ENCODE data around the gene SELENBP1. TPM values are rescaled to one million over a fixed set of nuclear protein-coding genes. Genes with fewer than 3 reads are reported as not detected.

SELENBP1 gene
- total RNA-seq, 1 donor from 2014 or later: 57.0 TPM

- Mint-ChIP-seq H3K36me3 (ENCODE audit: insufficient read depth) (peaks cover 8% of the 10 kb centered on the region), H3K27me3 (no peaks in the 10 kb centered on the region), H3K27ac (peak within 1 kb of the TSS; percentile 100), H3K4me3 (ENCODE audit: low read depth) (peak within 1 kb of the TSS; percentile 96), H3K4me1 (ENCODE audit: low read depth) (peaks cover 18% of the 10 kb centered on the region), H3K9me3 (ENCODE audit: low read depth) (no peaks in the 10 kb centered on the region)
- TF ChIP-seq, protein P1, sequence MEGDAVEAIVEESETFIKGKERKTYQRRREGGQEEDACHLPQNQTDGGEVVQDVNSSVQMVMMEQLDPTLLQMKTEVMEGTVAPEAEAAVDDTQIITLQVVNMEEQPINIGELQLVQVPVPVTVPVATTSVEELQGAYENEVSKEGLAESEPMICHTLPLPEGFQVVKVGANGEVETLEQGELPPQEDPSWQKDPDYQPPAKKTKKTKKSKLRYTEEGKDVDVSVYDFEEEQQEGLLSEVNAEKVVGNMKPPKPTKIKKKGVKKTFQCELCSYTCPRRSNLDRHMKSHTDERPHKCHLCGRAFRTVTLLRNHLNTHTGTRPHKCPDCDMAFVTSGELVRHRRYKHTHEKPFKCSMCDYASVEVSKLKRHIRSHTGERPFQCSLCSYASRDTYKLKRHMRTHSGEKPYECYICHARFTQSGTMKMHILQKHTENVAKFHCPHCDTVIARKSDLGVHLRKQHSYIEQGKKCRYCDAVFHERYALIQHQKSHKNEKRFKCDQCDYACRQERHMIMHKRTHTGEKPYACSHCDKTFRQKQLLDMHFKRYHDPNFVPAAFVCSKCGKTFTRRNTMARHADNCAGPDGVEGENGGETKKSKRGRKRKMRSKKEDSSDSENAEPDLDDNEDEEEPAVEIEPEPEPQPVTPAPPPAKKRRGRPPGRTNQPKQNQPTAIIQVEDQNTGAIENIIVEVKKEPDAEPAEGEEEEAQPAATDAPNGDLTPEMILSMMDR (IDR thresholded peaks at IDR 0.05; ENCODE audit: unreplicated experiment): no peak
- peak; percentile 77 for DNase-seq (ENCODE audit: low spot score, unreplicated experiment)
Measured at GRCh38 chr1:151327223-151327902, 45.1 kb downstream of the SELENBP1 start, which contains the start of gene PI4KB. Gene PI4KB (minus strand): TSS chr1:151327416. CDS start chr1:151316481, 10,935 bp downstream.

DNA sequence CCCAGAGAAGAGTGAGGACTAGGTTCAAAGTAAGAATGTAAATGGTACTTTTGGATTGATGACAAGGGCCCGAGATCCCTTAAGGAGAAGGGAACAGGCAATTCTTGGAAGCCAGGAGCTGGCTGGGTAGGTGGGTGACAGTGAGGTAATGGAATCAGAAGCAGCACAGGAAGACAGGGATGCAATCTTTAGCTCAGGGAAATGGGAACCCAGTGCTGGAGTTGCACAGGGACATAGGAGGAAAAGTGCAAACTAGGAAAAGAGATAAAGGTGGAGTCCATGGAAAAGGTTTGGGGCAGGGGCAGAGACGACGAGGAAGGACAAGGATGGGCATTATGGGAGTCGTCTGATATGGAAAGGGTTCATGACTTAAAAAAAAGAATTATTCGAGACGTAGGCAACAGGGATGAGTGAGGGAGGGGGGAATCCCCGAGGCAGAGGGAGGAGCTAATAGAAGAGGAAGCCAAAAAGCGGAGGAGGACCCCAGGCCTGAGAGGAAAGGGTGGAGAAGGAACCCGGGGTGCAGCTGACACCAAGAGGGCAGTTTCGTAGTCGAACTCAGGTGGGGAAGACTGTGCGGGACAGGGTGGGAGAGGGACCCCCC, 45.8 kb downstream of the SELENBP1 start:
- H3K27me3 Mint-ChIP-seq: no peaks in the 10 kb centered on the region
- TF ChIP-seq, protein P1 (IDR thresholded peaks at IDR 0.05; ENCODE audit: unreplicated experiment): no peak
- H3K4me1 Mint-ChIP-seq (ENCODE audit: low read depth): peaks cover 18% of the 10 kb centered on the region
- no peak for DNase-seq (ENCODE audit: low spot score, unreplicated experiment)
- H3K4me3 Mint-ChIP-seq (ENCODE audit: low read depth): peak overlapping the region; percentile 96
- H3K36me3 Mint-ChIP-seq (ENCODE audit: insufficient read depth): peaks cover 8% of the 10 kb centered on the region
- no peaks in the 10 kb centered on the region for H3K9me3 Mint-ChIP-seq (ENCODE audit: low read depth)
- H3K27ac Mint-ChIP-seq: peak overlapping the region; percentile 100

DNA sequence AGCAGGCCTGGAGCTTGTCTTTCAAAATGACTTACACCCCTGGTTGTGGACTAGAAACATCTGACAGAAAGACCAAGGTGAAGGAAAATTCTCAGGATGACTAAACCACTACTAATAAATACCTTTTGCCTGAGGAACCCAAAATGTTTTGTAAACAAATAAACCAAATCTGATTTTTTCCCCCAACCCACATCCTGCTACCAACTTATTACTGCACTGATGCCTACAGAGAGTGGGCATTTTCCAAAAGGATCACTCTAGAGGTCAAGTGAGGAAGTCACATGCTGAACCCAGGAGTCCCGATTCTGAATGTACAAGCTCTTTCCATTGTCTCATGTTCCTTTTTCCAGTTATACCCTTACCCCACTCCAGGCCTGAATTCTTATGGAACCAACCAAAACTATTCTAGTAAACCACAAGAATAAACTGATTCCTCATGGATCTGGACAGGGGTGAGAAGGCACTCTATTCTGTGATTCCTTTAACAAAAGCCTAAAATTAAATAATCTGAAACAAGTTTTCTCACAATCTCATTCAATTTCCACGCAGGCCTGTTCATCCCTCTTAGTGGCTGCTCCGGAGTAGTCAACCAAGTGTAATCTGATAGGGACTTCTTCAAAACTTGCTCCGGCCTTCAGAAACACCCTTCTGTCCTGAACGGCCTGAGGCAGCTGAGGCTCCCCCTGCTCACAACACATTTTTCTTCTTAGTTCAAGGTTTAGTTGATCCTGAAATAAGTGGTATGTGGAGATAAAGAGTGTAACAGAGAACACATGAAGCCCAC, 46.7 kb downstream of the SELENBP1 start:
- H3K9me3 Mint-ChIP-seq (ENCODE audit: low read depth): no peaks in the 10 kb centered on the region
- H3K4me3 Mint-ChIP-seq (ENCODE audit: low read depth): peak overlapping the region; percentile 96
- H3K4me1 Mint-ChIP-seq (ENCODE audit: low read depth): peaks cover 18% of the 10 kb centered on the region
- peaks cover 9% of the 10 kb centered on the region for H3K36me3 Mint-ChIP-seq (ENCODE audit: insufficient read depth)
- peak overlapping the region; percentile 100 for H3K27ac Mint-ChIP-seq
- H3K27me3 Mint-ChIP-seq: no peaks in the 10 kb centered on the region
- TF ChIP-seq, protein P1 (IDR thresholded peaks at IDR 0.05; ENCODE audit: unreplicated experiment): no peak
- no peak for DNase-seq (ENCODE audit: low spot score, unreplicated experiment)

- H3K27ac Mint-ChIP-seq: peak overlapping the region; percentile 74
- H3K4me3 Mint-ChIP-seq (ENCODE audit: low read depth): peak overlapping the region; percentile 47
- TF ChIP-seq, protein P1 (IDR thresholded peaks at IDR 0.05; ENCODE audit: unreplicated experiment): no peak
- peaks cover 11% of the 10 kb centered on the region for H3K36me3 Mint-ChIP-seq (ENCODE audit: insufficient read depth)
- no peaks in the 10 kb centered on the region for H3K9me3 Mint-ChIP-seq (ENCODE audit: low read depth)
- H3K4me1 Mint-ChIP-seq (ENCODE audit: low read depth): peaks cover 18% of the 10 kb centered on the region
- H3K27me3 Mint-ChIP-seq: no peaks in the 10 kb centered on the region
- DNase-seq (ENCODE audit: low spot score, unreplicated experiment): no peak
Measured at GRCh38 chr1:151325231-151325630, 47.3 kb downstream of the SELENBP1 start.

DNA sequence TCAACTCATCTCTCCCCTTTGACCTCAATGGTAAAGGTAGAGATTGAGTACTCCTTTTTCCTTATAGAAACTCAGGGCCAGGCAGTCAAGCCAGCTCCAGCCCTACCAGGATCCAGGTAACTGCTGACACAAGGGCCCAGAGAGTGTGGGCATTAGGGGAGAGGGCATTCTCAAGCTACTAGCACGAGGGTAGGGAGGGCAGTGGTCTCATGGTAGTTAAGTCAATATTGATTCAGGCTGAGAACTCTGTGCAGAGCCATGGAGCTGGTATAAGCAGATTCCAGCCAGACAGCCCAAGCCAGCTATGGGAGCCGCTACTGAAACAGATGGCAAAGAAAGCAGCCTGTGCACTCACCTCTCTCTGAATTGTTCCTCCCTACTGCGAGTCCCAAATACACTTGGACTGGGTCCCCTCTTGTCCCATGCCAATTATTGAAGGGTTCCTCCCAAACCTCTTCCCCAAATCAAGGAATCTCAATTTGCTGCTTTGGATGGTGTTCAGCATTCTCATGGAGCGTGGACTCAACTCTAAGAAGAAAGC, 48.0 kb downstream of the SELENBP1 start:
- Mint-ChIP-seq H3K27ac (peak overlapping the region; percentile 71), H3K4me1 (ENCODE audit: low read depth) (peaks cover 18% of the 10 kb centered on the region), H3K4me3 (ENCODE audit: low read depth) (no peak overlapping the region), H3K36me3 (ENCODE audit: insufficient read depth) (peaks cover 11% of the 10 kb centered on the region), H3K27me3 (no peaks in the 10 kb centered on the region), H3K9me3 (ENCODE audit: low read depth) (no peaks in the 10 kb centered on the region)
- TF ChIP-seq, protein P1 (IDR thresholded peaks at IDR 0.05; ENCODE audit: unreplicated experiment): no peak
- no peak for DNase-seq (ENCODE audit: low spot score, unreplicated experiment)
